Epithelial cell of esophagus (primary cell): ENCODE results near the gene ARHGAP25.

ENCODE experiments used
- DNase-seq: peaks from one replicate; pipeline ENCODE4 v3.0.0; 2010; ENCODE audit warnings: low read depth
- H3K4me3 ChIP-seq: 2 replicates; pipeline ENCODE4 v1.5.1; 2011; ENCODE audit warnings: mild to moderate bottlenecking, low read length, control low read depth
- CTCF ChIP-seq: IDR thresholded peaks from 2 replicates; pipeline ENCODE4 v1.5.1; 2011; ENCODE audit warnings: low read depth, mild to moderate bottlenecking, low read length, control low read depth, inconsistent platforms; ENCODE audit not compliant: insufficient read depth; ENCODE audit errors: missing control alignments

ARHGAP25 gene

GRCh38 chr2:68854476-68854875, 119.9 kb downstream of the ARHGAP25 start:
- TF ChIP-seq CTCF: no peak
- no peak for DNase-seq
- no peak overlapping the region for H3K4me3 ChIP-seq

GRCh38 chr2:68855550-68855949, 120.9 kb downstream of the ARHGAP25 start:
- DNase-seq: no peak
- H3K4me3 ChIP-seq: no peak overlapping the region
- no peak for TF ChIP-seq CTCF

GRCh38 chr2:68857202-68857845, 122.7 kb downstream of the ARHGAP25 start:
- no peak overlapping the region for H3K4me3 ChIP-seq
- TF ChIP-seq CTCF: no peak
- no peak for DNase-seq

GRCh38 chr2:68857855-68858456, 123.3 kb downstream of the ARHGAP25 start:
- peak; percentile 21 for DNase-seq
- no peak for TF ChIP-seq CTCF

GRCh38 chr2:68860111-68860510, 125.5 kb downstream of the ARHGAP25 start:
- DNase-seq: no peak
- TF ChIP-seq CTCF: no peak
- H3K4me3 ChIP-seq: no peak overlapping the region

More at GRCh38 chr2:68857855-68858456, 123.3 kb downstream of the ARHGAP25 start:
- H3K4me3 ChIP-seq: no peak overlapping the region

GRCh38 chr2:68861330-68861729, 126.7 kb downstream of the ARHGAP25 start:
- no peak for TF ChIP-seq CTCF
- DNase-seq: no peak
- H3K4me3 ChIP-seq: no peak overlapping the region

- no peak for TF ChIP-seq CTCF
- no peak for DNase-seq
- H3K4me3 ChIP-seq: no peak overlapping the region
These were observed 128.3 kb downstream of the ARHGAP25 start for GRCh38 chr2:68862889-68863288.
